Esophagus squamous epithelium (tissue), 5 donors: ENCODE measurements around the gene SLC19A1. TPM values are rescaled to one million over a fixed set of nuclear protein-coding genes. Genes with fewer than 3 reads are reported as not detected.

Experiments
- DNase-seq: peaks from one replicate; lab custom pipeline; 2025; lab: John Stamatoyannopoulos, UW
- H3K27ac ChIP-seq, 4 donors: fragments of 200-600 bp; sonication (generic); one replicate each; pipeline ENCODE4 v1.5.1; 2016 to 2019; ENCODE audit warnings: mild to moderate bottlenecking in 1 of 4
- H3K27me3 ChIP-seq, 4 donors: fragments of 200-600 bp; sonication (generic); 1 replicate in 3 of 4; 2 replicates in 1 of 4; pipeline versions ENCODE4 v1.5.1 to v1.6.0; 2017 to 2021; ENCODE audit warnings: antibody characterized with exemption in 1 of 4
- H3K36me3 ChIP-seq, 3 donors: fragments of 200-600 bp; sonication (generic); one replicate each; pipeline ENCODE4 v1.5.1; 2016 to 2019
- H3K4me1 ChIP-seq, 3 donors: fragments of 200-600 bp; sonication (generic); one replicate each; pipeline ENCODE4 v1.5.1; 2017 to 2019
- H3K4me3 ChIP-seq, 4 donors: fragments of 200-600 bp; sonication (generic); 1 replicate in 3 of 4; 2 replicates in 1 of 4; pipeline ENCODE4 v1.5.1; 2016 to 2019; ENCODE audit warnings: mild to moderate bottlenecking in 2 of 4, moderate library complexity in 1 of 4
- H3K9me3 ChIP-seq, 3 donors: fragments of 200-600 bp; sonication (generic); one replicate each; pipeline ENCODE4 v1.5.1; 2016 to 2019
- CTCF ChIP-seq, 6 experiments: fragments of 450-650 bp in 4 of 6; fragments of 200-600 bp in 2 of 6; sonication (generic) in 2 of 6; IDR thresholded peaks; one replicate each; pipeline ENCODE4 v1.5.1; 2016 to 2019; ENCODE audit warnings: antibody characterized with exemption in 6 of 6, mild to moderate bottlenecking in 4 of 6, moderate library complexity in 4 of 6
- POLR2A ChIP-seq, 4 donors: fragments of 450-650 bp; IDR thresholded peaks; one replicate each; pipeline ENCODE4 v1.6.1; 2017; ENCODE audit warnings: antibody characterized with exemption in 4 of 4, mild to moderate bottlenecking in 4 of 4, moderate library complexity in 3 of 4
- WGBS, 2 donors: methylation state at CpG; one replicate each; pipeline ENCODE4 v1.1.5; 2018; 5-methylcytosine and 5-hydroxymethylcytosine counted together
- intact Hi-C: fragments of 100-400 bp; cut with DNase I; formaldehyde crosslinking; loops from one replicate; pipeline ENCODE4 v1.15.0; 2022
- total RNA-seq, 4 donors: library from RNA; depleted of rRNA; stranded (reverse); fragments of >200 nt; gene quantifications; one replicate each; pipeline ENCODE4 v1.1.0, GENCODE V29; 2016
- donor health status: DM: yes; HTN: yes; CAD: no.

SLC19A1 gene
- total RNA-seq, 4 donors from 2014 or later, result 1.6 to 4.6 (median 2.9) TPM

DNA sequence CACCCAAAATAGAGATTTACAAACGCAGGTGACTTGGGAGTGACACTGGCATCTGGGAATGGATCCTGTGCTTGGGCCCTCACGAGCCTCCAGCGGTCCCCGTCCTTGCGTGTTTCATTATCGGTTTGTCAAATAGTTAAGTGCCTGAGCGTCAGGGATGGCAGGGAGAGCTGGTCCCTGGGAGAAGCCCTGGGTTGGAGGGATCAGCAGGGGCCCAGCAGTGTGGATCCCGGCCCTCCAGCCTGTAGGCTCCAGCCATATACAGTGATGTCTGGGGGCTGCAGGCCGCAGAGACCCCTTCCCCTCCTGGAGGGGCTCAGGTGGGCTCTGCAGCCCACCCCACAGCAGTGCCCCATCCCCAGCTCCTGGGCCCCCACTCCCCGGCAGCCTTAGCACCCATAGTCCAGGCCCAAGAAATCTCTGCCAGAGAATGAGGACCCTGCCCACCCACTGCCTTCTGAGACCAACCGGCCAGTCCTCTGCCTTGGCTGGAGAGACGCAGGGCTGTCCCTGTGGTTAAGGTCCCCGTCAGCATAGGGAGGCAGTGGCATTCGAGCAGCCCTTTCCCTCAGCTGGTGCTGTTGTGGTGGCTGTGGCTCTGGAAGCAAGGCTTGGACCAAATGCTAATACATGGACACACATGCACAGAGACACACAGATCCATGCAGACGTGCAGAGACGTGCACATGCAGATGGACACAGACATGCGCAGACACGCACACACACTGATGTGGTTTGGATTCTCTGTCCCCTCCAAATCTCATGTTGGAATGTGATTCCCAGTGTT is 2.4 kb upstream of the SLC19A1 start:
- H3K4me1 ChIP-seq, result peaks cover 11 to 25% (median 24%) of the 10 kb centered on the region in 3 donors
- H3K27me3 ChIP-seq, result no peaks in the 10 kb centered on the region
- H3K9me3 ChIP-seq, result no peaks in the 10 kb centered on the region
- intact Hi-C loops, result no loop called here
- TF ChIP-seq CTCF (IDR thresholded peaks at IDR 0.05) (no peak), POLR2A (IDR thresholded peaks at IDR 0.05) (no peak)
- 90 to 93% methylated on average over 5 to 12 of the region's 18 CpGs for WGBS, 2 donors
- H3K27ac ChIP-seq, result no peak overlapping the region
- H3K36me3 ChIP-seq, result no peaks in the 10 kb centered on the region
- DNase-seq, result no peak
- no peak overlapping the region for H3K4me3 ChIP-seq

GRCh38 chr21:45543710-45544448 is 1.6 kb upstream of the SLC19A1 start:
- Histone ChIP-seq H3K4me3 (no peak overlapping the region), H3K27me3 (no peaks in the 10 kb centered on the region), H3K4me1 (peaks cover 11 to 25% (median 24%) of the 10 kb centered on the region in 3 donors), H3K27ac (no peak overlapping the region), H3K36me3 (no peaks in the 10 kb centered on the region), H3K9me3 (no peaks in the 10 kb centered on the region)
- WGBS, 2 donors, result 67 to 82% methylated on average over 5 to 6 of the region's 23 CpGs
- intact Hi-C loops, result no loop called here
- DNase-seq, result no peak
- no peak for TF ChIP-seq CTCF (IDR thresholded peaks at IDR 0.05)
- no peak for TF ChIP-seq POLR2A (IDR thresholded peaks at IDR 0.05)

- 93% methylated on average over 3 of the region's 11 CpGs; no CpG with 5 or more reads in 1 of the 2 donors for WGBS, 2 donors
- H3K27ac ChIP-seq, result no peak overlapping the region
- peak overlapping the region in 1 of 4 donors; percentile 76 for H3K4me3 ChIP-seq
- no peaks in the 10 kb centered on the region for H3K36me3 ChIP-seq
- peaks cover 11 to 25% (median 24%) of the 10 kb centered on the region in 3 donors for H3K4me1 ChIP-seq
- no peak for DNase-seq
- H3K27me3 ChIP-seq, result no peaks in the 10 kb centered on the region
- intact Hi-C loops, result no loop called here
- no peaks in the 10 kb centered on the region for H3K9me3 ChIP-seq
- no peak for TF ChIP-seq POLR2A (IDR thresholded peaks at IDR 0.05)
- TF ChIP-seq CTCF (IDR thresholded peaks at IDR 0.05), result no peak
These were observed 1.1 kb upstream of the SLC19A1 start for GRCh38 chr21:45543371-45543709.

GRCh38 chr21:45542667-45543370 is 579 bp upstream of the SLC19A1 start:
- intact Hi-C loops, result no loop called here
- TF ChIP-seq POLR2A (IDR thresholded peaks at IDR 0.05), result no peak
- peak in 1 of 6 experiments; percentile 7 for TF ChIP-seq CTCF (IDR thresholded peaks at IDR 0.05)
- DNase-seq, result no peak
- peak overlapping the region; percentile 53 to 81 (median 74) for H3K27ac ChIP-seq
- H3K9me3 ChIP-seq, result no peaks in the 10 kb centered on the region
- H3K4me1 ChIP-seq, result peaks cover 11 to 25% (median 24%) of the 10 kb centered on the region in 3 donors
- H3K4me3 ChIP-seq, result peak overlapping the region; percentile 50 to 86 (median 68)
- H3K27me3 ChIP-seq, result no peaks in the 10 kb centered on the region
- no CpG with 5 or more reads among the region's 55 CpGs for WGBS, 2 donors
- H3K36me3 ChIP-seq, result no peaks in the 10 kb centered on the region
